OCI-LY1 (cell line): Measurements from ENCODE around the gene FUT8.

Source experiments
- H2AFZ ChIP-seq: fragments of 200-600 bp; sonication (generic), shearing (Covaris generic); 2 replicates; pipeline ENCODE4 v1.6.0; 2014; ENCODE audit warnings: antibody characterized with exemption, mild to moderate bottlenecking, low read length
- H3F3A ChIP-seq: fragments of 200-600 bp; sonication (generic), shearing (Covaris generic); 2 replicates; pipeline ENCODE4 v1.6.0; 2014; ENCODE audit warnings: mild to moderate bottlenecking, antibody characterized with exemption, low read length, moderate library complexity; ENCODE audit not compliant: insufficient read depth
- H3K27ac ChIP-seq: fragments of 200-600 bp; sonication (generic); 2 replicates; pipeline ENCODE4 v1.5.1; 2014; ENCODE audit warnings: low read length, mixed run types, mild to moderate bottlenecking, low read depth; ENCODE audit not compliant: poor library complexity, severe bottlenecking
- H3K27me3 ChIP-seq: fragments of 200-600 bp; sonication (generic); 2 replicates; pipeline ENCODE4 v1.6.0; 2014; ENCODE audit warnings: antibody characterized with exemption, mild to moderate bottlenecking, low read length, moderate library complexity; ENCODE audit not compliant: insufficient read depth
- H3K36me3 ChIP-seq: fragments of 200-600 bp; sonication (generic); 2 replicates; pipeline ENCODE4 v1.6.1; 2014; ENCODE audit warnings: mild to moderate bottlenecking, antibody characterized with exemption, low read length, moderate library complexity, mixed read lengths; ENCODE audit not compliant: insufficient read depth
- H3K4me1 ChIP-seq: fragments of 200-600 bp; sonication (generic); 2 replicates; pipeline ENCODE4 v1.5.1; 2014; ENCODE audit warnings: mild to moderate bottlenecking, low read length, moderate library complexity; ENCODE audit not compliant: insufficient read depth, severe bottlenecking
- H3K4me2 ChIP-seq: fragments of 200-600 bp; sonication (generic), shearing (Covaris generic); 2 replicates; pipeline ENCODE4 v1.6.1; 2014; ENCODE audit warnings: low read length
- H3K4me3 ChIP-seq: fragments of 200-600 bp; sonication (generic); 2 replicates; pipeline ENCODE4 v1.5.1; 2014; ENCODE audit warnings: low read length, low read depth, mild to moderate bottlenecking, mixed read lengths; ENCODE audit not compliant: poor library complexity, severe bottlenecking
- H3K79me2 ChIP-seq: fragments of 200-600 bp; shearing (Covaris generic); 2 replicates; pipeline ENCODE4 v1.6.1; 2016; ENCODE audit warnings: mixed run types, low read length, mixed read lengths; ENCODE audit not compliant: insufficient read depth
- H3K9ac ChIP-seq: fragments of 200-600 bp; sonication (generic), shearing (Covaris generic); 2 replicates; pipeline ENCODE4 v1.6.1; 2014; ENCODE audit warnings: mild to moderate bottlenecking, low read length, mixed read lengths
- H3K9me2 ChIP-seq: fragments of 200-600 bp; sonication (generic), shearing (Covaris generic); 2 replicates; pipeline ENCODE4 v1.6.1; 2014; ENCODE audit warnings: low read depth, mild to moderate bottlenecking, low read length, mixed read lengths
- H3K9me3 ChIP-seq: fragments of 200-600 bp; shearing (Covaris generic); 2 replicates; pipeline ENCODE4 v1.6.1; 2014; ENCODE audit warnings: low read length, mixed read lengths
- H4K20me1 ChIP-seq: fragments of 200-600 bp; sonication (generic), shearing (Covaris generic); 2 replicates; pipeline ENCODE4 v1.6.0; 2016; ENCODE audit warnings: mild to moderate bottlenecking, low read length; ENCODE audit not compliant: insufficient read depth
- CTCF ChIP-seq: fragments of 200-600 bp; sonication (generic), shearing (Covaris generic); IDR thresholded peaks from 2 replicates; pipeline ENCODE4 v1.5.1; 2017; ENCODE audit warnings: mild to moderate bottlenecking, antibody characterized with exemption, low read length, moderate library complexity, mixed read lengths
- EZH2 ChIP-seq: fragments of 200-600 bp; sonication (generic), shearing (Covaris generic); IDR thresholded peaks from 2 replicates; pipeline ENCODE4 v1.8.0; 2017; ENCODE audit warnings: borderline replicate concordance, mixed run types, mild to moderate bottlenecking, antibody characterized with exemption, low read length, moderate library complexity, mixed read lengths

The FUT8 gene

GRCh38 chr14:65585216-65585615 lies 172.7 kb downstream of the FUT8 start:
- Histone ChIP-seq H3K4me1 (no peaks in the 10 kb centered on the region), H3K4me2 (no peak overlapping the region), H3K9me2 (no peaks in the 10 kb centered on the region), H3K27me3 (no peaks in the 10 kb centered on the region), H3K4me3 (no peak overlapping the region), H4K20me1 (no peaks in the 10 kb centered on the region), H3K79me2 (peaks cover 5% of the 10 kb centered on the region; the same call in 1 of the 2 replicates), H3K27ac (no peak overlapping the region), H2AFZ (no peak overlapping the region), H3K9me3 (no peaks in the 10 kb centered on the region), H3K36me3 (peaks cover under 1% of the 10 kb centered on the region; the same call in 1 of the 2 replicates), H3K9ac (no peak overlapping the region), H3F3A (0 out of 2 replicates have a peak, but pooled peaks cover 2% of the 10 kb centered on the region)
- TF ChIP-seq EZH2, result no peak
- TF ChIP-seq CTCF, result no peak

GRCh38 chr14:65588426-65589140 lies 176.1 kb downstream of the FUT8 start:
- H2AFZ ChIP-seq, result no peak overlapping the region
- peaks cover 5% of the 10 kb centered on the region; the same call in 1 of the 2 replicates for H3K36me3 ChIP-seq
- no peaks in the 10 kb centered on the region for H3K4me1 ChIP-seq
- H3K27ac ChIP-seq, result no peak overlapping the region
- no peaks in the 10 kb centered on the region for H4K20me1 ChIP-seq
- H3K27me3 ChIP-seq, result no peaks in the 10 kb centered on the region
- no peak overlapping the region for H3K9ac ChIP-seq
- H3K4me2 ChIP-seq, result no peak overlapping the region
- no peaks in the 10 kb centered on the region for H3K9me3 ChIP-seq
- H3F3A ChIP-seq, result no peaks in the 10 kb centered on the region
- H3K79me2 ChIP-seq, result peaks cover 5% of the 10 kb centered on the region
- TF ChIP-seq EZH2 (no peak), CTCF (no peak)
- no peaks in the 10 kb centered on the region for H3K9me2 ChIP-seq
- H3K4me3 ChIP-seq, result no peak overlapping the region

- H3K9me2 ChIP-seq, result no peaks in the 10 kb centered on the region
- H3K4me1 ChIP-seq, result no peaks in the 10 kb centered on the region
- 0 out of 2 replicates have a peak, but pooled peaks cover 4% of the 10 kb centered on the region for H3K9me3 ChIP-seq
- no peaks in the 10 kb centered on the region for H3K27me3 ChIP-seq
- H3K9ac ChIP-seq, result no peak overlapping the region
- peaks cover 5% of the 10 kb centered on the region for H3K36me3 ChIP-seq
- H3K79me2 ChIP-seq, result no peaks in the 10 kb centered on the region; the same call in none of the 2 replicates
- no peak overlapping the region for H3K4me2 ChIP-seq
- no peak overlapping the region for H3K4me3 ChIP-seq
- no peaks in the 10 kb centered on the region for H3F3A ChIP-seq
- TF ChIP-seq EZH2, result no peak
- TF ChIP-seq CTCF, result no peak
- H3K27ac ChIP-seq, result no peak overlapping the region
- no peaks in the 10 kb centered on the region for H4K20me1 ChIP-seq
- no peak overlapping the region for H2AFZ ChIP-seq
These were observed 181.8 kb downstream of the FUT8 start for GRCh38 chr14:65594153-65594881.
